HEK293 (cell line): Measurements from ENCODE around the gene OR2B6.

Source experiments
- CTCF ChIA-PET: fragments of 350-600 bp; formaldehyde crosslinking; extraction: SDS; loops from one replicate; lab custom pipeline; 2021; ENCODE audit warnings: antibody characterized with exemption; lab: Yijun Ruan, JAX
- POLR2A ChIA-PET: fragments of 300-600 bp; formaldehyde crosslinking; extraction: SDS; loops from one replicate; lab custom pipeline; 2020; ENCODE audit warnings: antibody characterized with exemption, inconsistent platforms; lab: Yijun Ruan, JAX
- H3K27ac ChIP-seq: fragments of 200-500 bp; sonication (Bioruptor generic); 2 replicates; pipeline ENCODE4 v1.5.1; 2014; ENCODE audit warnings: low read depth, low read length, control low read depth, inconsistent platforms; ENCODE audit errors: extremely low read depth
- H3K36me3 ChIP-seq, 2 experiments: fragments of 200-500 bp in 1 of 2; sonication (Bioruptor generic) in 1 of 2; 1 replicate in 1 of 2; 2 replicates in 1 of 2; pipeline ENCODE4 v1.5.1; 2014 to 2017; ENCODE audit warnings: inconsistent platforms in 2 of 2, low read length in 2 of 2; ENCODE audit not compliant: control insufficient read depth in 2 of 2, insufficient read depth in 1 of 2
- H3K4me1 ChIP-seq: fragments of 200-500 bp; sonication (Bioruptor generic); 2 replicates; pipeline ENCODE4 v1.5.1; 2014; ENCODE audit warnings: mild to moderate bottlenecking, low read length, inconsistent platforms; ENCODE audit not compliant: control insufficient read depth, insufficient read depth
- H3K4me3 ChIP-seq: 2 replicates; pipeline ENCODE4 v1.5.1; 2011; ENCODE audit warnings: low read depth, mild to moderate bottlenecking, control low read depth, low read length, moderate library complexity
- H3K9me3 ChIP-seq: fragments of 200-500 bp; sonication (Bioruptor generic); 2 replicates; pipeline ENCODE4 v1.5.1; 2014; ENCODE audit warnings: low read depth, low read length, inconsistent platforms; ENCODE audit not compliant: control insufficient read depth, insufficient read depth
- GLIS2 ChIP-seq: fragments of 450-650 bp; formaldehyde crosslinking; IDR thresholded peaks from 2 replicates; pipeline ENCODE4 v1.5.1; 2016; ENCODE audit warnings: missing biosample characterization, missing genetic modification characterization
- KLF9 ChIP-seq: fragments of 450-650 bp; formaldehyde crosslinking; IDR thresholded peaks from 2 replicates; pipeline ENCODE4 v1.5.1; 2016; ENCODE audit warnings: missing biosample characterization, missing genetic modification characterization, low read depth
- MEIS1 ChIP-seq: sonication (generic); formaldehyde crosslinking; IDR thresholded peaks from 2 replicates; pipeline ENCODE4 v1.8.1; 2022; ENCODE audit warnings: missing genetic modification reagents, mild to moderate bottlenecking, borderline replicate concordance
- REPIN1 ChIP-seq: fragments of 450-650 bp; formaldehyde crosslinking; IDR thresholded peaks from 2 replicates; pipeline ENCODE4 v1.5.1; 2017; ENCODE audit warnings: missing biosample characterization, missing genetic modification characterization, low read depth
- TSHZ1 ChIP-seq: fragments of 450-650 bp; formaldehyde crosslinking; IDR thresholded peaks from 2 replicates; pipeline ENCODE4 v1.5.1; 2016; ENCODE audit warnings: missing biosample characterization, missing genetic modification characterization, borderline replicate concordance
- WT1 ChIP-seq: fragments of 450-650 bp; formaldehyde crosslinking; IDR thresholded peaks from 2 replicates; pipeline ENCODE4 v1.5.1; 2016; ENCODE audit warnings: missing biosample characterization, missing genetic modification characterization
- ZBTB1 ChIP-seq: fragments of 450-650 bp; formaldehyde crosslinking; IDR thresholded peaks from 2 replicates; pipeline ENCODE4 v1.5.1; 2016; ENCODE audit warnings: missing biosample characterization, missing genetic modification characterization
- ZFP41 ChIP-seq: fragments of 450-650 bp; formaldehyde crosslinking; IDR thresholded peaks from 2 replicates; pipeline ENCODE4 v1.5.1; 2016; ENCODE audit warnings: missing biosample characterization, missing genetic modification characterization, borderline replicate concordance
- ZNF114 ChIP-seq: fragments of 450-650 bp; formaldehyde crosslinking; IDR thresholded peaks from 2 replicates; pipeline ENCODE4 v1.5.0; 2017; ENCODE audit warnings: missing biosample characterization, missing genetic modification characterization
- ZNF157 ChIP-seq: fragments of 450-650 bp; formaldehyde crosslinking; IDR thresholded peaks from 2 replicates; pipeline ENCODE4 v1.5.1; 2016; ENCODE audit warnings: missing biosample characterization, missing genetic modification characterization
- ZNF221 ChIP-seq: fragments of 450-650 bp; formaldehyde crosslinking; IDR thresholded peaks from 2 replicates; pipeline ENCODE4 v1.5.1; 2017; ENCODE audit warnings: missing biosample characterization, missing genetic modification characterization, borderline replicate concordance
- ZNF302 ChIP-seq: fragments of 450-650 bp; formaldehyde crosslinking; IDR thresholded peaks from 2 replicates; pipeline ENCODE4 v1.5.1; 2016; ENCODE audit warnings: missing biosample characterization, missing genetic modification characterization, low read depth
- ZNF335 ChIP-seq: fragments of 450-650 bp; formaldehyde crosslinking; conservative IDR thresholded peaks from 2 replicates; pipeline ENCODE4 v1.5.1; 2016; ENCODE audit warnings: missing biosample characterization, missing genetic modification characterization
- ZNF341 ChIP-seq: fragments of 450-650 bp; formaldehyde crosslinking; IDR thresholded peaks from 2 replicates; pipeline ENCODE4; 2016; ENCODE audit warnings: low read depth, missing biosample characterization, missing genetic modification characterization
- ZNF398 ChIP-seq: fragments of 450-650 bp; formaldehyde crosslinking; IDR thresholded peaks from 2 replicates; pipeline ENCODE4 v1.5.1; 2017; ENCODE audit warnings: missing biosample characterization, missing genetic modification characterization
- ZNF416 ChIP-seq: fragments of 450-650 bp; formaldehyde crosslinking; IDR thresholded peaks from 2 replicates; pipeline ENCODE4 v1.5.1; 2016; ENCODE audit warnings: missing biosample characterization, missing genetic modification characterization
- ZNF423 ChIP-seq: fragments of 450-650 bp; formaldehyde crosslinking; IDR thresholded peaks from 2 replicates; pipeline ENCODE4 v1.5.1; 2016; ENCODE audit warnings: missing biosample characterization, missing genetic modification characterization
- ZNF449 ChIP-seq: fragments of 450-650 bp; formaldehyde crosslinking; IDR thresholded peaks from 2 replicates; pipeline ENCODE4 v1.5.1; 2017; ENCODE audit warnings: missing biosample characterization, mild to moderate bottlenecking, missing genetic modification characterization, moderate library complexity
- ZNF488 ChIP-seq: fragments of 450-650 bp; formaldehyde crosslinking; IDR thresholded peaks from 2 replicates; pipeline ENCODE4 v1.5.1; 2016; ENCODE audit warnings: missing biosample characterization, missing genetic modification characterization
- ZNF544 ChIP-seq: fragments of 450-650 bp; formaldehyde crosslinking; IDR thresholded peaks from 2 replicates; pipeline ENCODE4 v1.5.0; 2017; ENCODE audit warnings: missing biosample characterization, missing genetic modification characterization
- ZNF600 ChIP-seq: fragments of 450-650 bp; formaldehyde crosslinking; IDR thresholded peaks from 2 replicates; pipeline ENCODE4 v1.5.1; 2016; ENCODE audit warnings: missing biosample characterization, missing genetic modification characterization
- ZNF626 ChIP-seq: fragments of 450-650 bp; sonication (Bioruptor Pico); formaldehyde crosslinking; IDR thresholded peaks from 2 replicates; pipeline ENCODE4 v1.5.1; 2018; ENCODE audit warnings: missing biosample characterization, missing genetic modification characterization, inconsistent platforms
- ZNF707 ChIP-seq: fragments of 450-650 bp; formaldehyde crosslinking; IDR thresholded peaks from 2 replicates; pipeline ENCODE4 v1.5.1; 2016; ENCODE audit warnings: missing biosample characterization, missing genetic modification characterization
- ZNF76 ChIP-seq: fragments of 450-650 bp; formaldehyde crosslinking; IDR thresholded peaks from 2 replicates; pipeline ENCODE4; 2016; ENCODE audit warnings: low read depth, missing biosample characterization, missing genetic modification characterization, borderline replicate concordance
- ZNF768 ChIP-seq: fragments of 450-650 bp; formaldehyde crosslinking; IDR thresholded peaks from 2 replicates; pipeline ENCODE4 v1.5.1; 2018; ENCODE audit warnings: missing biosample characterization, mild to moderate bottlenecking, missing genetic modification characterization
- ZNF777 ChIP-seq: fragments of 450-650 bp; formaldehyde crosslinking; IDR thresholded peaks from 2 replicates; pipeline ENCODE4 v1.5.1; 2017; ENCODE audit warnings: missing biosample characterization, missing genetic modification characterization, borderline replicate concordance
- ZNF792 ChIP-seq: fragments of 450-650 bp; formaldehyde crosslinking; IDR thresholded peaks from 2 replicates; pipeline ENCODE4 v1.5.1; 2016; ENCODE audit warnings: missing biosample characterization, missing genetic modification characterization
- ZNF837 ChIP-seq: fragments of 450-650 bp; formaldehyde crosslinking; IDR thresholded peaks from 2 replicates; pipeline ENCODE4 v1.5.1; 2016; ENCODE audit warnings: missing biosample characterization, missing genetic modification characterization
- ZSCAN30 ChIP-seq: fragments of 450-650 bp; IDR thresholded peaks from 2 replicates; pipeline ENCODE4 v1.5.1; 2018; ENCODE audit warnings: missing biosample characterization, mild to moderate bottlenecking, missing genetic modification characterization, moderate library complexity

The OR2B6 gene

GRCh38 chr6:27966044-27966443 lies 9.0 kb downstream of the OR2B6 start:
- Histone ChIP-seq H3K4me3 (no peak overlapping the region), H3K9me3 (no peaks in the 10 kb centered on the region), H3K27ac (no peak overlapping the region), H3K36me3 (no peaks in the 10 kb centered on the region), H3K4me1 (no peaks in the 10 kb centered on the region)
- ChIA-PET CTCF (interaction anchor here (1.0 kb wide), 1 partner anchor 104 kb away, joined by 3 read pairs; no protein-coding TSS in a partner anchor), POLR2A (no interaction called here)
- no peak for TF ChIP-seq ZBTB1
- no peak for TF ChIP-seq ZNF544 (tag by site-specific recombination)
- TF ChIP-seq ZNF114 (tag by site-specific recombination) = no peak
- no peak for TF ChIP-seq ZNF488 (tag by site-specific recombination)
- no peak for TF ChIP-seq ZNF792 (tag by site-specific recombination)
- no peak for TF ChIP-seq ZNF449 (tag by site-specific recombination)
- no peak for TF ChIP-seq ZNF837 (tag by site-specific recombination)
- no peak for TF ChIP-seq KLF9 (tag by site-specific recombination)
- TF ChIP-seq ZNF768 = no peak
- TF ChIP-seq GLIS2 = no peak
- no peak for TF ChIP-seq ZNF626
- TF ChIP-seq MEIS1 = no peak
- TF ChIP-seq ZNF423 (tag by site-specific recombination) = no peak
- no peak for TF ChIP-seq ZFP41 (tag by site-specific recombination)

- ChIA-PET CTCF (interaction anchor here (0.6 to 1.0 kb wide), 2 partner anchors 103 to 130 kb away, joined by 3 read pairs; no protein-coding TSS in a partner anchor), POLR2A (no interaction called here)
- Histone ChIP-seq H3K27ac (no peak overlapping the region), H3K36me3 (no peaks in the 10 kb centered on the region), H3K4me1 (no peaks in the 10 kb centered on the region), H3K9me3 (no peaks in the 10 kb centered on the region), H3K4me3 (no peak overlapping the region)
- TF ChIP-seq ZNF335 (no peak), TSHZ1 (tag by site-specific recombination) (no peak), ZNF302 (no peak), ZSCAN30 (tag by site-specific recombination) (no peak), REPIN1 (tag by site-specific recombination) (no peak), WT1 (tag by site-specific recombination) (no peak), ZNF777 (tag by site-specific recombination) (no peak), ZNF398 (tag by site-specific recombination) (no peak), ZNF76 (tag by site-specific recombination) (no peak), ZNF416 (tag by site-specific recombination) (no peak), ZNF600 (tag by site-specific recombination) (no peak), ZNF341 (tag by site-specific recombination) (no peak), ZNF157 (tag by site-specific recombination) (no peak), ZNF221 (tag by site-specific recombination) (no peak), ZNF707 (tag by site-specific recombination) (no peak)
Observed at GRCh38 chr6:27966816-27967426, 9.9 kb downstream of the OR2B6 start.
